SH-SY5Y (cell line): ENCODE data around the gene RGS17.

Experiments used
- GATA2 ChIP-seq: IDR thresholded peaks from 2 replicates; pipeline ENCODE4 v1.6.1; 2011; ENCODE audit warnings: mild to moderate bottlenecking, low read depth, low read length
- GATA3 ChIP-seq: IDR thresholded peaks from 2 replicates; pipeline ENCODE4 v1.6.1; 2011; ENCODE audit warnings: low read depth, mild to moderate bottlenecking, low read length, moderate library complexity

- TF ChIP-seq GATA3 (no peak), GATA2 (no peak)
Measured at GRCh38 chr6:153108315-153108714, 22.8 kb downstream of the RGS17 start.
